Peyer's patch (tissue), 4 donors: Measurements from ENCODE around the gene ABHD17A.

Experiments used
- POLR2A ChIP-seq, 2 donors: fragments of 450-650 bp; IDR thresholded peaks; one replicate each; pipeline ENCODE4 v1.5.1; 2017; ENCODE audit warnings: antibody characterized with exemption in 2 of 2, mild to moderate bottlenecking in 2 of 2, moderate library complexity in 2 of 2
- TF ChIP-seq, protein P1 (sequence below), 6 experiments: fragments of 450-650 bp in 4 of 6; fragments of 200-600 bp in 2 of 6; sonication (generic) in 1 of 6; IDR thresholded peaks; one replicate each; pipeline ENCODE4 v1.5.1; 2017 to 2019; ENCODE audit warnings: antibody characterized with exemption in 6 of 6, mild to moderate bottlenecking in 3 of 6, moderate library complexity in 1 of 6

DNA sequence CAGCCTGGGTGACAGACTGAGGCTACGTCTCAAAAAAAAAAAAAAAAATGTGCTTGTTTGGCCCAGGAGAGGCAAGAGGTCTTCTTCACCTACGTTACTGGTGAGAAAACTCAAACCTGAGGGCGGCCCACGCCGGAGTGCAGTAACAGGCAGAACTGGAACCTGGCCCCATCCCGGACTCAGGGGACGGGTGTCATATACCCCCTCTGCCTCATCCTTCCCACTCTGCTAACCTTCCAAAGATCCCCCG, 19.5 kb upstream of the ABHD17A start:
- TF ChIP-seq, protein P1, sequence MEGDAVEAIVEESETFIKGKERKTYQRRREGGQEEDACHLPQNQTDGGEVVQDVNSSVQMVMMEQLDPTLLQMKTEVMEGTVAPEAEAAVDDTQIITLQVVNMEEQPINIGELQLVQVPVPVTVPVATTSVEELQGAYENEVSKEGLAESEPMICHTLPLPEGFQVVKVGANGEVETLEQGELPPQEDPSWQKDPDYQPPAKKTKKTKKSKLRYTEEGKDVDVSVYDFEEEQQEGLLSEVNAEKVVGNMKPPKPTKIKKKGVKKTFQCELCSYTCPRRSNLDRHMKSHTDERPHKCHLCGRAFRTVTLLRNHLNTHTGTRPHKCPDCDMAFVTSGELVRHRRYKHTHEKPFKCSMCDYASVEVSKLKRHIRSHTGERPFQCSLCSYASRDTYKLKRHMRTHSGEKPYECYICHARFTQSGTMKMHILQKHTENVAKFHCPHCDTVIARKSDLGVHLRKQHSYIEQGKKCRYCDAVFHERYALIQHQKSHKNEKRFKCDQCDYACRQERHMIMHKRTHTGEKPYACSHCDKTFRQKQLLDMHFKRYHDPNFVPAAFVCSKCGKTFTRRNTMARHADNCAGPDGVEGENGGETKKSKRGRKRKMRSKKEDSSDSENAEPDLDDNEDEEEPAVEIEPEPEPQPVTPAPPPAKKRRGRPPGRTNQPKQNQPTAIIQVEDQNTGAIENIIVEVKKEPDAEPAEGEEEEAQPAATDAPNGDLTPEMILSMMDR (IDR thresholded peaks at IDR 0.05), result no peak
- no peak for TF ChIP-seq POLR2A (IDR thresholded peaks at IDR 0.05)
